Colonic mucosa (tissue), 4 donors: Measurements from ENCODE around the gene TTC31. TPM values are rescaled to one million over a fixed set of nuclear protein-coding genes. Genes with fewer than 3 reads are reported as not detected.

ENCODE experiments used
- DNase-seq: peaks from one replicate; pipeline ENCODE4 v3.0.0-alpha.2; 2020
- H3K27ac ChIP-seq: fragments of 200-600 bp; one replicate; pipeline ENCODE4 v1.8.0; 2021
- H3K27me3 ChIP-seq: fragments of 200-600 bp; one replicate; pipeline ENCODE4 v1.8.0; 2021
- H3K36me3 ChIP-seq: fragments of 200-600 bp; one replicate; pipeline ENCODE4 v1.8.0; 2021
- H3K4me1 ChIP-seq: fragments of 200-600 bp; one replicate; pipeline ENCODE4 v1.8.0; 2021; ENCODE audit warnings: mild to moderate bottlenecking
- H3K4me3 ChIP-seq: fragments of 200-600 bp; one replicate; pipeline ENCODE4 v1.8.0; 2021
- H3K9ac ChIP-seq, 2 donors: one replicate each; pipeline ENCODE4 v1.7.0; 2013; ENCODE audit warnings: control low read depth in 2 of 2, low read depth in 2 of 2, low read length in 2 of 2
- H3K9me3 ChIP-seq: fragments of 200-600 bp; one replicate; pipeline ENCODE4 v1.8.0; 2021
- intact Hi-C: fragments of 100-400 bp; cut with DNase I; formaldehyde crosslinking; loops from one replicate; pipeline ENCODE4 v1.14.1; 2022
- total RNA-seq, 2 donors: library from RNA; stranded (reverse); fragmentation: NEBNext Ultra II Directional in 1 of 2; extraction: Animal tissue kit (Norgen Biotek cat#: 25700) in 1 of 2; gene quantifications; one replicate each; pipeline ENCODE4 v1.2.1, GENCODE V29; 2021
- TF ChIP-seq, protein P1 (sequence below): fragments of 200-600 bp; IDR thresholded peaks from one replicate; pipeline ENCODE4 v1.8.0; 2022; ENCODE audit warnings: antibody characterized with exemption, mild to moderate bottlenecking
- donor health status: healthy.
- donor health status: DM: no; HTN: no; CAD: no.
- donor health status: DM: no; HTN: no; CAD: no.

TTC31 gene
- total RNA-seq, 2 donors from 2014 or later, result 23.3 to 25.2 TPM

DNA sequence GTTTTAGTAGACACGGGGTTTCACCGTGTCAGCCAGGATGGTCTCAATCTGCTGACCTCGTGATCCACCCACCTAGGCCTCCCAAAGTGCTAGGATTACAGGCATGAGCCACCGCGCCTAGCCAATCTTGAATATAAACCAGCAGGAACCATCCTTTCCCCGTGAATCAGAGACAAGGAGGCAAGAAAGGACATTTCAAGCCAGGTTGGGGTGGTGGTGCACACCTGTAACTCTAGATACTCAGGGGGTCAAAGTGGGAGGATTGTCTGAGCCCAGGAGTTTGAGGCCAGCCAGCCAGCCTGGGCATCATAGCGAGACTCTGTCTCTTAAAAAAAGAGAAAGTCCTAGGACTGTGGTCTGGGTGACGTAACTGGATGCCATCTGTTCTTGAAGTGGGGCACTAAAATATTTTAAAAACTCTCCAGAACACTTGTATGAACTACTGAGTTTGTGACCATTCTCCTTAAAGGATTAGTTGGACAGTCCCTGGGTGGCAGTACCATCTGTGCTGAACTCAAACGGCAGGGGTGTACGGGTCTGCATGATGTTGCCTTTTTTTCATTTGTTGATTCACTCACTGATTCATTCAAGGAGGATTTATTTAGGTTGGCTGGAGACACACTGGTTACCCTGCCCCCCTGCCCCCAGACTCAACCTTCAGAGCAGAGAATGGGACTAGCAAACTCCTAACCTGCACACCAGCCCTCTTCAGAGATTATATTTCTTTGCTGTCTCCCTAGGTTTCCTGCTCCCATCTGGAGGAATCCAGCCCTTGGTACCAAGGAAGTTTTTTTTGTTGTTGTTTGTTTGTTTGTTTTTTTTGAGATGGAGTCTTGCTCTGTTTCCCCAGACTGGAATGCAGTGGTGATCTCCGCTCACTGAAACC lies 28.5 kb downstream of the TTC31 start:
- intact Hi-C loops, result no loop called here
- TF ChIP-seq, protein P1, sequence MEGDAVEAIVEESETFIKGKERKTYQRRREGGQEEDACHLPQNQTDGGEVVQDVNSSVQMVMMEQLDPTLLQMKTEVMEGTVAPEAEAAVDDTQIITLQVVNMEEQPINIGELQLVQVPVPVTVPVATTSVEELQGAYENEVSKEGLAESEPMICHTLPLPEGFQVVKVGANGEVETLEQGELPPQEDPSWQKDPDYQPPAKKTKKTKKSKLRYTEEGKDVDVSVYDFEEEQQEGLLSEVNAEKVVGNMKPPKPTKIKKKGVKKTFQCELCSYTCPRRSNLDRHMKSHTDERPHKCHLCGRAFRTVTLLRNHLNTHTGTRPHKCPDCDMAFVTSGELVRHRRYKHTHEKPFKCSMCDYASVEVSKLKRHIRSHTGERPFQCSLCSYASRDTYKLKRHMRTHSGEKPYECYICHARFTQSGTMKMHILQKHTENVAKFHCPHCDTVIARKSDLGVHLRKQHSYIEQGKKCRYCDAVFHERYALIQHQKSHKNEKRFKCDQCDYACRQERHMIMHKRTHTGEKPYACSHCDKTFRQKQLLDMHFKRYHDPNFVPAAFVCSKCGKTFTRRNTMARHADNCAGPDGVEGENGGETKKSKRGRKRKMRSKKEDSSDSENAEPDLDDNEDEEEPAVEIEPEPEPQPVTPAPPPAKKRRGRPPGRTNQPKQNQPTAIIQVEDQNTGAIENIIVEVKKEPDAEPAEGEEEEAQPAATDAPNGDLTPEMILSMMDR, result no peak
- peaks cover 21% of the 10 kb centered on the region for H3K4me1 ChIP-seq
- DNase-seq, result no peak
- H3K9ac ChIP-seq, result no peak overlapping the region
- H3K36me3 ChIP-seq, result no peaks in the 10 kb centered on the region
- H3K9me3 ChIP-seq, result no peaks in the 10 kb centered on the region
- peaks cover 62% of the 10 kb centered on the region for H3K27me3 ChIP-seq
- no peak overlapping the region for H3K27ac ChIP-seq
- H3K4me3 ChIP-seq, result no peak overlapping the region

DNA sequence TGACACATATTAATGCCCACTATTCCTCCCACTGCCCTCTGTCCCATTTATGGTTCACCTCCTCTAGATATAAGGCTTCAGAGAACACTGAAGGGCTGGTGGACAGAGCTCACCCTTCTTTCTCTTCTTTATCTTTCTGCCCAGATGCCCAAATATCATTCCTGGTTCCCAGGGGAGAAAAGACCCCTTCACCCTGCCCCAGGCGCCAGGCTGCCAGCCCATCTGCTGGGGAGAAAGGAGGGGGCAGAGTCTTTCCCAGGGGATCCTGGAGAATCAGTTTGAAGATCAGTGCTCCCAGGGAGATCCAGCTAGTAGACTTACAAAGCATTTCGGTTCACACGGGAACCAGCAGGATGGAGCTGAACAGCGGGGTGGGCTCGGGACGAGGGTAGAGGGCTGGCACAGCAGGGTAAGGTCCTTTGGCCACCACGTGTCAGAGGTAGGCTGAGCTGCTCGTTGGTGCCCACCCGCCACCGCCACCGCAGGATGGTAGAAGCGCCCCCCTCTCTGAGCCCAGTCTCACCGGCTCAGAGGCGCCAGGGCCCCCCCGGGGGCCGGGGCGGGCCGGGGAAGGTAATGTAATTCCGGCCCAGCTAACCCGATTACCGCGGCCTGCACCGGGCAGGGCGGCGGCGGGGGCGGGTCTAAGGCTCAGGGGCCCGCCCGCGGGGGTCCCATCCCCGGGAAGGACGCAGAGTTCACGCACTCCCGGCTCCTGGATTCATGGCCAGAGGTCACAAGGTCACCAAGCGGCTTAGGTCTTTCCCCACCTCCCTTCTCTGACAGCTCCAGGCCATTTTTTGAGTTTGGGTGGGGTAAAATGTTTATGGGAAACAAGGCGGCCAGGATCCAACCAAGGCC lies 30.1 kb downstream of the TTC31 start:
- intact Hi-C loops, result no loop called here
- Histone ChIP-seq H3K27ac (no peak overlapping the region), H3K27me3 (peaks cover 67% of the 10 kb centered on the region), H3K9me3 (no peaks in the 10 kb centered on the region), H3K9ac (no peak overlapping the region), H3K36me3 (no peaks in the 10 kb centered on the region), H3K4me1 (peaks cover 18% of the 10 kb centered on the region), H3K4me3 (no peak overlapping the region)
- TF ChIP-seq, protein P1, result no peak
- DNase-seq, result no peak

DNA sequence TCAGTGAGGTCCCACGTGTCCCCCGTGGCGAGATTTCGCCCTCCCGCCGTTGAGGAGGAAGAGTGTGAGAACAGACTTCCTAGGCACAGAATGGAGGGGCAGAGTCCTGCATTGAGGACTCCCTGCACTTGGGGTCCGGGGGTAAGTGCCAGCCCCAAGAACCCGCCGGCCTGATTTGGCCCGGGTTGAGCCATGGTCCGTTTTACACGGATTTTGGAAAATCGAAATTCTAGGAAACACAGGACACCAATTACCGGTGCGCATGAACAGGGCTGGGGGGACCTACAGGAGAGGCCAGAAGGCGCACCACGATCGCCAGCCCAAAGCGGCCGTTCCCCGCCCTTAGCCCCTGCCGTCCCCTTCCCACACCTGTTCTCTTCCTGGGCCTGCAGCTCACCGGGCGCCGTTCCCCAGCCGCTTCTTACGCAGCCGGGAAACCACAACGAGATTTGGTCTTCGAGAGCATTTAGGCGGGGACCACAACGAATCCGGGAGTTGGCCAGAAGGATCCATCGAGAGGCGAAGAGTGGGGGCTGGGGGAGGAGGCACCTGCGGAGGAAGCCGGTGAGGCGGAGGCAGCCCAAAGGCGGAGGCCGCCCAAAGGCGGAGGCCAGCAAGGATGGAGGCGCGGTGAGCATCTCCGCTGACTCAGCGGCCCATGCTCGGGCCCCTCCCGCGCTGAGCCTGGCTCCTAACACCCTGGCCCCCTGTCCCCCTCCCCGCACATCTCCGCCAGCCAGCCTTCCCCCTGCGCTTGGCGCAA lies 30.9 kb downstream of the TTC31 start:
- Histone ChIP-seq H3K4me3 (no peak overlapping the region), H3K27me3 (peaks cover 67% of the 10 kb centered on the region), H3K9ac (no peak overlapping the region), H3K4me1 (peaks cover 18% of the 10 kb centered on the region), H3K36me3 (no peaks in the 10 kb centered on the region), H3K9me3 (no peaks in the 10 kb centered on the region), H3K27ac (no peak overlapping the region)
- TF ChIP-seq, protein P1, result no peak
- intact Hi-C loops, result no loop called here
- no peak for DNase-seq

DNA sequence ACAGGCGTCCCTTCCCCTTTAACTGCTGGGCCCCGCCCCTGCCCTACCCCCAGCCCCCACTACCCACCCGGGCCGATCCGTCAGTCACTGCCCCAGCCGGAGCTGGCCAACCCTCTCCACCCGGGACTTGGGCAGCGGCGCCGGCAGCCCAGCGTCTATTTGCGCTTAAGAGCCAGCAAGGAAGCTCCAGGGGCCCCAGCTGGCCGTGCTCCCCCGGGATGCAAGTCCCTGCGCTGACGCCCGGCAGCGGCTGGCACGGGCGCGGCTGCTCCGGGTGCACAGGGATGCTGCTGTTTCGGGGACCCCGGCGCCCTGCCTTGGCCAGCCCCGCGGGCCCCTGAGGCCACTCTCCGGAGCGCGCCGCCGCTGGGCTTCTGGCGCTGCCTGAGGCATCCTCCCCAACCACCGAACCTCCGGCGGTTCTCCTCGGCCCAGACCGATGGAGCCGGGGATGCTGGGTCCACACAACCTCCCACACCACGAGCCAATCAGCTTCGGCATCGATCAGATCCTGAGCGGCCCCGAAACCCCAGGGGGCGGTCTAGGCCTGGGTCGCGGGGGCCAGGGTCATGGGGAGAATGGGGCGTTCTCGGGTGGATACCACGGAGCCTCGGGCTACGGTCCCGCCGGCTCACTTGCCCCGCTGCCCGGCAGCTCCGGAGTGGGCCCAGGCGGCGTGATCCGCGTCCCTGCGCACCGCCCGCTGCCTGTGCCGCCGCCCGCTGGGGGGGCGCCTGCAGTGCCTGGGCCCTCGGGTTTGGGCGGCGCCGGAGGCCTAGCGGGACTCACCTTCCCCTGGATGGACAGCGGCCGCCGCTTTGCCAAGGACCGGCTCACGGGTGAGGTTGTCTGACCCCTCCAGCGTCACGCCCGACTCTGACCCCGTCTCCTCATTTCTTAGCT lies 31.7 kb downstream of the TTC31 start, which contains the start of gene TLX2:
TSS of gene TLX2 (plus strand) at position 83 of the 903 bp plus-strand sequence. CDS start at position 440, 357 bp downstream.
- H3K27ac ChIP-seq, result no peak within 1 kb of the TSS
- H3K4me1 ChIP-seq, result peaks cover 18% of the 10 kb centered on the region
- no peak within 1 kb of the TSS for H3K4me3 ChIP-seq
- H3K9me3 ChIP-seq, result no peaks in the 10 kb centered on the region
- no peak for DNase-seq
- TF ChIP-seq, protein P1, result no peak
- intact Hi-C loops, result no loop called here
- H3K36me3 ChIP-seq, result no peaks in the 10 kb centered on the region
- H3K9ac ChIP-seq, result no peak within 1 kb of the TSS
- H3K27me3 ChIP-seq, result peaks cover 67% of the 10 kb centered on the region
